NCI-H1930 (cell line): ENCODE measurements around the gene DAP.
"Not testable (repeated sequence)": the region's sequence is repeated elsewhere in the genome, so short reads cannot be mapped to it uniquely, and the experiment has no call there.

Experiments
- DNase-seq, 2 experiments: peaks; one replicate each; lab custom pipeline; 2025; lab: John Stamatoyannopoulos, UW

The DAP gene

GRCh38 chr5:10632110-10632761 lies 128.8 kb downstream of the DAP start:
- DNase-seq, result no peak

GRCh38 chr5:10631316-10631996 lies 129.6 kb downstream of the DAP start:
- DNase-seq, result no peak

GRCh38 chr5:10630744-10631143 lies 130.3 kb downstream of the DAP start:
- not testable (repeated sequence) for DNase-seq

- DNase-seq, result no peak
Measured at GRCh38 chr5:10630126-10630525, 130.9 kb downstream of the DAP start.

- no peak for DNase-seq
Measured at GRCh38 chr5:10629682-10630081, 131.4 kb downstream of the DAP start.
